SHP77 treated with DMSO at 0.1 percent for 48 hours (cell line): ENCODE results near the gene TMPRSS3.

ENCODE experiments used
- DNase-seq: peaks from one replicate; lab custom pipeline; 2025; lab: John Stamatoyannopoulos, UW

Gene TMPRSS3

GRCh38 chr21:42395905-42396651, at the start of gene TMPRSS3:
Gene TMPRSS3 (minus strand): TSS chr21:42396052. CDS start chr21:42395417, 635 bp downstream.
- no peak for DNase-seq

GRCh38 chr21:42445311-42445710, 49.5 kb upstream of the TMPRSS3 start:
- DNase-seq = no peak

- no peak for DNase-seq
Measured at GRCh38 chr21:42444745-42445059, 48.9 kb upstream of the TMPRSS3 start.

GRCh38 chr21:42443876-42444744, 48.3 kb upstream of the TMPRSS3 start:
- no peak for DNase-seq

- DNase-seq = no peak
Measured at GRCh38 chr21:42443181-42443785, 47.4 kb upstream of the TMPRSS3 start.

GRCh38 chr21:42441963-42442362, 46.1 kb upstream of the TMPRSS3 start:
- no peak for DNase-seq

- DNase-seq = no peak
Measured at GRCh38 chr21:42440187-42440792, 44.4 kb upstream of the TMPRSS3 start.

GRCh38 chr21:42439284-42440186, 43.7 kb upstream of the TMPRSS3 start:
- DNase-seq = no peak

GRCh38 chr21:42438316-42439205, 42.7 kb upstream of the TMPRSS3 start:
- DNase-seq = no peak

- DNase-seq = no peak
Measured at GRCh38 chr21:42437786-42438185, 41.9 kb upstream of the TMPRSS3 start.

- DNase-seq = no peak
Measured at GRCh38 chr21:42436914-42437313, 41.1 kb upstream of the TMPRSS3 start.

- no peak for DNase-seq
Measured at GRCh38 chr21:42435833-42436232, 40.0 kb upstream of the TMPRSS3 start.

- no peak for DNase-seq
Measured at GRCh38 chr21:42435401-42435800, 39.5 kb upstream of the TMPRSS3 start.

- no peak for DNase-seq
Measured at GRCh38 chr21:42434884-42435283, 39.0 kb upstream of the TMPRSS3 start.

- no peak for DNase-seq
Measured at GRCh38 chr21:42433946-42434551, 38.2 kb upstream of the TMPRSS3 start.

- DNase-seq = no peak
Measured at GRCh38 chr21:42432695-42433094, 36.8 kb upstream of the TMPRSS3 start.

GRCh38 chr21:42431196-42431595, 35.3 kb upstream of the TMPRSS3 start:
- no peak for DNase-seq

GRCh38 chr21:42430521-42430920, 34.7 kb upstream of the TMPRSS3 start:
- DNase-seq = no peak

GRCh38 chr21:42429856-42430255, 34.0 kb upstream of the TMPRSS3 start:
- no peak for DNase-seq

- DNase-seq = no peak
Measured at GRCh38 chr21:42429021-42429420, 33.2 kb upstream of the TMPRSS3 start.
